HG02938 (cell line): ENCODE data around the gene SEPTIN3.

Experiments
- ATAC-seq: cut with Tn5 transposase; IDR thresholded peaks from one replicate; pipeline ENCODE4 v1.9.1; 2021; ENCODE audit warnings: mild to moderate bottlenecking, moderate library complexity; ENCODE audit not compliant: unreplicated experiment

The SEPTIN3 gene

GRCh38 chr22:41974691-41975290 lies 5.5 kb downstream of the SEPTIN3 start:
- ATAC-seq = no peak

GRCh38 chr22:41975299-41976069 lies 6.2 kb downstream of the SEPTIN3 start:
- no peak for ATAC-seq

GRCh38 chr22:41976070-41976901 lies 7.0 kb downstream of the SEPTIN3 start:
- no peak for ATAC-seq

GRCh38 chr22:41976961-41977566 lies 7.8 kb downstream of the SEPTIN3 start:
- no peak for ATAC-seq

GRCh38 chr22:41978732-41979131 lies 9.5 kb downstream of the SEPTIN3 start:
- no peak for ATAC-seq

GRCh38 chr22:41979423-41980250 lies 10.4 kb downstream of the SEPTIN3 start:
- ATAC-seq = no peak

- no peak for ATAC-seq
Measured at GRCh38 chr22:41982865-41983264, 13.6 kb downstream of the SEPTIN3 start.

GRCh38 chr22:41983513-41984405 lies 14.5 kb downstream of the SEPTIN3 start:
- no peak for ATAC-seq

GRCh38 chr22:41987276-41987675 lies 18.0 kb downstream of the SEPTIN3 start:
- no peak for ATAC-seq

- ATAC-seq = no peak
Measured at GRCh38 chr22:41989246-41989645, 20.0 kb downstream of the SEPTIN3 start.

GRCh38 chr22:41991111-41991510 lies 21.9 kb downstream of the SEPTIN3 start:
- ATAC-seq = no peak

GRCh38 chr22:41992496-41992895 lies 23.3 kb downstream of the SEPTIN3 start:
- no peak for ATAC-seq

- ATAC-seq = no peak
Measured at GRCh38 chr22:41995211-41995610, 26.0 kb downstream of the SEPTIN3 start.

GRCh38 chr22:41996826-41997225 lies 27.6 kb downstream of the SEPTIN3 start:
- ATAC-seq = no peak

- peak; percentile 90 for ATAC-seq
Measured at GRCh38 chr22:41998361-41999261, 29.4 kb downstream of the SEPTIN3 start, which contains the start of gene WBP2NL. TSS of gene WBP2NL (plus strand) at chr22:41998788. CDS start at chr22:41998819, 31 bp downstream.

- no peak for ATAC-seq
Measured at GRCh38 chr22:42000466-42000865, 31.2 kb downstream of the SEPTIN3 start.

- ATAC-seq = no peak
Measured at GRCh38 chr22:42001121-42001520, 31.9 kb downstream of the SEPTIN3 start.

GRCh38 chr22:42001706-42002105 lies 32.5 kb downstream of the SEPTIN3 start:
- ATAC-seq = no peak
